Activated CD8-positive, alpha-beta memory T cell treated with anti-CD3 and anti-CD28 coated beads, Interleukin-2, amount 50 U/mL, for 24 hours (primary cell): ENCODE results near the gene ADIPOR1.

ENCODE experiments used
- DNase-seq: peaks from one replicate; pipeline ENCODE4 v3.0.0-alpha.2; 2020; ENCODE audit errors: extremely low read depth

The ADIPOR1 gene

DNA sequence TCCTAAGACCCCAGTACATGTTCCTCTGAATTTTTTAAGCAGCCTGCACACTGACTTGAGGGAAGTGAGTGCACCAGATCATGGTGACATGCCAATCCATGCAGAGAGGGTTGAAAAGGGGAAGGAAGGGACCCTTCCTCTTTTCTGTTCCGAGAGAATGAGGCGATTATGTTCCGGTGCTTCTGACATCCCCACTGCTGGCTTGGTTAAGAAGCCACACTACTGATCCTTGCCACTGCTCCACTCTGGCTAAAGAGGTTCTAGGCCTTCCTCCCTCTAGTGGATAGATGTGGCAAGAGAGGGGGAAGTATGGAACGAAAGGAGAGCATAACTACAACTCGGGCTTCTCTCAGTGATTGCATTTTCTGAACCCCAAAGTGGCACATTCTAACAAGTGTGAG is 10.8 kb upstream of the ADIPOR1 start:
- no peak for DNase-seq

DNA sequence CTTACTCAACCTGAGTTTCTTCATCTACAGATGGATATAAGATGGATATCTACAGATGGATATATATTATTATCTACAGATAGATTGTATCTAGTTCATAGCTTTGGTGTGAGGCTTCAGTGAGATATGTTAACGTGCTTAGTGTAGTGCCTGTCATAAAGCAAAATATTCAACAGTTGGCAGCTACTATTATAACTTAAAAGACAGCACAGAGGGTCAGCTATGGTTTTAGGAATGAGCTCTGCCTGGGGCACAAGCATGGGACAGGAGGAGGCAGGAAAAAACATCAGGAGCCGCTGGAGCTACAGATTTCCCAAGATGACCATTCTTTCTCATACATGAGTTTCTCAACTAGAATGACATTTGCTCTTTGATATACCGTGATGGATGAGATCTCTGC is 10.2 kb upstream of the ADIPOR1 start:
- no peak for DNase-seq

DNA sequence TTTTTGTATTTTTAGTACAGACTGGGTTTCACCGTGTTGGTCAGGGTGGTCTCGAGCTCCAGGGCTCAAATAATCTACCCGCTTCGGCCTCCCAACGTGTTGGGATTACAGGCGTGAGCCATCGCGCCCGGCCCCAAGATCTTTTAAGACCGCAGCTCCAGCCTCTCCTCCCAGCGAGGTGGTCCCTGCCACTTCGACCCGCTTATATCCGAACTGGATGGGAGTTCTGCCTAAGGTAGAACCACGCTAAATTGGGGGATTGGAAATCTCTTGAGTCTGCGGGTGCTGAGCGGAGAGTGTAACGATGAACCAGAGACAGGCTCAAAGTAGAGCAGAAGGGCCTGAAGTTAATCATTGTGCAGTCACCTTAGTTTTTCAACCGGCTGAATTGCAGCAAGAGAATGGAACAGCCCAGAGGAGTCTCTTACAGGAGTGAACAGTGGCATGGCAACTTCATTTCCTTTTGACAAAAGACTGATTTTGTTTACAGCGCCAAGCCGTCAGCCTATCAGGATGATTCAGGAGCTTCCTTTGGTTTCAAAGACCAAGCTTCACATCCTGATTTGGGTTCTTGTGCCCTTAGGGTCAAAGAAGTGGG is 9.7 kb upstream of the ADIPOR1 start:
- DNase-seq: no peak

- DNase-seq: no peak
Measured at GRCh38 chr1:202966006-202966898, 8.1 kb upstream of the ADIPOR1 start.

GRCh38 chr1:202965422-202965821 is 7.3 kb upstream of the ADIPOR1 start:
- DNase-seq: no peak

DNA sequence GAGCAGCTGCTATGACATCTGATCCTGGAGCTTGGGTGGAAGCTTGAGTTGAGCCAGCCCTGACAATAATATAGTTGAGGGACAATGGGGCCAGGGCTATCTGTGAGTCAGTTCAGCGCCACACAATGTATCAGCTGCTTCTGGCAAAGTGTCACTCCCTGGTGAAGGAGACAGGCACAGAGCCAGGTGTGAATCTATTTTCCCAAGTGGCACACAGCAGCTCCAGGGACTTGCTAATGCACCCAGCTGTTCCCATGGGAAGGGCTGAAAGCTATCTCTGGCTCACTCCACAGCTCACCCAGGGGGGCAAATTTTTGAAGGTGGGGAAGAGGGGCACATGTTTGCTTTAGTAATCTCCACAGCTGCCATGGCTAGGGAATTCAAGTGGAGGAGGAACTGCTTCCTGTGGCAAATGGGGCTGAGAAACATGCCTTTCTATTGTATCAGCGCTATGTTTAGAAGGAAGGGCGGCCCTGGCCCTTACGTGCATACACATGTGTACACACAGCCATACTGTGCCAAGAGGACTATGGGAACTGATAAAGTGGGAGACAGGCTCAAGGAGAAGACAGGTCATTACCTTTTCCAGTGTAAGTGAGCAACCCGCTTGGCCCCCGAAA is 6.8 kb upstream of the ADIPOR1 start:
- DNase-seq: no peak

DNA sequence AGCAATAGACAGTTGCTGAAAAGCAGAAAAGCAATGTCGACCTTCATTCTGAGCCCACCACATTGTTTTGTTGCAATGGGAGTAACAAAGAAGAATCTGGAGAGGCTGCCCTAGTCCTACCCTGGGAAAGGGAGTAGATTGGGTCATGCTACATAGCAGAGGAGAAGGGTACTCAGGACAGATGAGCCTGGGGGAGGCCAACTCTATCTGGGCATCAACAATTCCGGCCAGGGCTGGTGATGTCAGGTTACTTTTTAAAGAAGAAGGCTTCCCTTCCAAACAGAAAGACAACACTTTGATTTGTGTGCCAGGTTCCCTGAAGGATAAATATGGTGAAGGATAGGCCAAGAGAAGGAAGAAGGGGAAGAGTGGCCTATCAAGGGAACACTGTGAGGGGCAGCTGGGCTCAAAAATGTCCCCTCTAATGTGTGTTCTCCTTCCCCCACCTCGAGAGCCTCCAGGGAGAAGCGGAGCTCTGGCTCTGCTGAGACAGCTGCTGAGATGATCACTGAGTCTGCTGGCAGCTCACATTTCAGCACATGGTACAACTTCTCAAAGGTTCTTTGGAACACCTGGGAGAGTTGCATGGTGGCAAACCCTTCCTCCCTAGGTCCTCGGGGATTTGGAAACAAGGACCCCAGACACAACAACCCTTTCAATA is 3.2 kb upstream of the ADIPOR1 start:
- no peak for DNase-seq

GRCh38 chr1:202959276-202959620 is 1.1 kb upstream of the ADIPOR1 start:
- DNase-seq: no peak

DNA sequence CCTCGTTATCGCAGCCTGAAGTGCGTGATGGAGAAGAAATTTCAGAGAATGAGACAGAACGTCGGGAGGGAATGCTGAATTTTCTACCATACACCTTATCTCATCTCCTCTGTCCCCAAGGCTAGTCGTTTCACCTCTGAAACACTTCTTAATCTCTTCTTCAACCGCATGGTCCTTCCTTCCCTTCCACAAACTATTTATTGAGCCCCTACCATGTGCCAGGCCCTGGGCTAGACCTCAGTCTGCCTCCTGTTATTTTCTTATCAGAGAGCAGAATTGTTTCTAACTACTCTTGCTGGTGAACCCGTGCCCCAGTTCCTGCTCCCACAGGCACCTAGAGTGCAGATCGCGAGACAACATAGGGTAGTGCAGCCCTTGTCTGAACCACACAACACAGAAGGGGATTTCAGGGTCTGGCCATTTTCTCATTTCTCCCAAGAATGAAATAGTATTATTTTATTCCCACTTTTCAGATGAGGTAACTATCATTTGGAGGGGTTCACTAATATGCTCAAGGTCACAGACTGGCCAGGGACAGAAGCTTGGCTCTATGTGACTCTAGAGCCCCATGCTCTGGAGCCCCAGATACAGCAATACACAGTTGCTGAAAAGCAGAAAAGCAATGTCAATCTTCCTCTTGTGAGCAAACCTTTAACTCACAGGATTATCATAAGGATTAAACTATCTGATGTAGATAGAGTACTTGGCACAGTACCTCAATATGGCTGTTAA is 598 bp upstream of the ADIPOR1 start:
- DNase-seq: no peak

DNA sequence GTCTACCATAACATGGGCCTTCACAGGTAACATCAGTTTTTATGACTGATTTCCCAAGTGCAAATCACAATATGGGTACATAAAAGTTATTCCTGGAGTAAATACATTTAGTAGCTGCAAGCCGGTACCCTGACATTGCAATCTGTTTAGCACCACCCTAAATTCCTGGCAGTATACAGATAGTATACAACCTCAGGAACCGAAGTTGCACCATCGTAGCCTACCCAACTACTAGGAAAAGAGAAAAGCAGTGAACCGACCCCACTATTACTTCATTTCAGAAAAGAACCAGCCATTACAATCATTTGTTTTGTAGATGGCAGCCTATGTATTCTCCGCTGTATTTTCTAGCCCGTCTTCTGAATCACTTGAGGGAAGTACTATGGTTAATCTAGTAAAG is 1.1 kb downstream of the ADIPOR1 start:
- DNase-seq: no peak

- DNase-seq: no peak
Measured at GRCh38 chr1:202954057-202954745, 3.9 kb downstream of the ADIPOR1 start.

DNA sequence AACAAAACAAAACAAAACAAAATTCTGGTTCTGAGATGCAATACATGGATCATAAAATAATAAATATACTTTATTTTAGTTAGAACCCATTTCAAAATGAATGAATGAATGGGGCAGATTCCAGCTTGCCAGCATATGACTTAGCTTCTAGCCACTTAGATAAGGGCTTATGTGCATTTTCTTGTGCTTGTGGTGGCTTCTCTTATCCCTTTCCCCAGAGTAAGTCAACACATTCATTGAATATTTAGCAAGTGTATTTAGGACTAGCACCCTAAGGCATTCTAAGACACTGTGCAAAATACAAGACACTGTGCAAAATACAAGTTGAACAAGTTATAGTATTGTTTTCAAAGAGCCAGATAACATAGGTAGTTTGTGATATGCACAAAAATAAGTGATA is 4.7 kb downstream of the ADIPOR1 start:
- no peak for DNase-seq

DNA sequence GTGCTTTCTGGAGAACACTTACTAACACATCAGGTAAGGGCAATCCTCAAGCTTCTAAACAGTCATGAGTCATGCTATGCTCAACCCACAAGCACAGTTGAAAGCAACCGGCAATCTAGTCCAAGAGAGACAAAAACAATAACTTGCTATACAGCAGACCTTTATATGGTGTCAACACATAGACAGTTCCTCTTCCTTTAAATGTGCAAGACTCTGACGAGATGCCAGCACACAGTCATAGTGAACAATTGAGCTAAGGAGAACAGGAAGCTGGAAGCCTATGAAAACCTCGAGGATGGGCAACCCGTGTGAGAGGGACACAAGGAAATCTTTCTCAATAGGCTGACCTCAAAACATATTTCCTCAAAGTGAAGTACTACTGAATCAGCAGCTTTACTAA is 5.3 kb downstream of the ADIPOR1 start:
- no peak for DNase-seq

DNA sequence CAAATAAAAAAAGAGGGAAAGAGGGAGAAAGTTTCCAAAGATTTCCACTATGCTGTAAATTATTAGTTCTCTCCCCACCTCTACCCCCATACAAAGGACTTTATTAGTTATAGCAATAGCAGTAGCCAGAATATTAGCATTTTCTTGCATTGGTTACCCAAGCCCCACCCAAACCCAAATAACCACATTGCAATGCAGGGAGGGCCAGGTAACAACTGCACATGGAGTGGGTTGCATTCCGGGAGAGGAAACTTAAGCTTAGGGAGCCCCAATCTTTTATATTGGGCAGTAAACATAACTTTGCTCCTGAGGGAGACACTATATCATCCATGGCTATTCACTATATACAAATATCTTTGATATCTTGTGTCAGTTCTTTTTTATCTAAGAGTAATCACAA is 6.0 kb downstream of the ADIPOR1 start:
- no peak for DNase-seq

DNA sequence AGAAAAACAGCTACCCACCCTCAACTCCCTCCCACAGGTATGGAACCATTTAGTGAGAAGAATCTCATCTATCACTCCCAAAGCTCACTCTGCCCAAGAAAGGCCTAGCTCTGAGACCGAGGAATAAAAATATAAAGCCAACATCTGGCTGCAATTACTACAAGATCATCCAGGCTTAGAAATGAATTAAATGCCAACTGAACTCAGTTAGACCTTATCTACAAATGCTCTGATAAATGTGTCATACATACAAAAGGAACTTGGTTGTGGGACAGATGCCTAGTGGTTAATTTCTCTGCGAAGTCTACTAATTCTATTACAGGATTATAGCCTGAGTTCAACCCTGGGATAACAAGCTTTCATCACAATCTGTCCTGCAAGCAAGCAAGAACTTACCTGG is 6.7 kb downstream of the ADIPOR1 start:
- no peak for DNase-seq

- DNase-seq: no peak
Measured at GRCh38 chr1:202945483-202945882, 12.6 kb downstream of the ADIPOR1 start.

- DNase-seq: no peak
Measured at GRCh38 chr1:202944438-202944921, 13.6 kb downstream of the ADIPOR1 start.

- DNase-seq: no peak
Measured at GRCh38 chr1:202942426-202942825, 15.7 kb downstream of the ADIPOR1 start.

DNA sequence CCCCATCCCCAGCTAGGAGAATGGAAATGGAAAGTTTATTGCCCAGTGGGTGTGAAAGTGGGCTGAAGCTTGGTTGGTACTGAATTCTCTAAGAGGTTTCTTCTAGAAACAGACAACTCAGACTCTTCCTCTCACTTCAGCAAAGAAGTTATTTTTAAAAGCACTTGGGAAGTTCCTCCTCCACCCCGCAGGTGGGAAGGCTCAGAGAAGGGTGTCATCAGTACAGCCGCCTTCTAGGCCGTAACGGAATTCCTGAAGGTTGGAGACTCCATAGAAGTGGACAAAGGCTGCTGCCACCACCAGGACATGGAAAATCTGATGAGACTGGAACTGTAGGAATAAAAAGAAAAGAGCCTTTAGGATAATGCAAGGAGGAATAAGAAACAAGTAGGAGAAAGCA is 16.7 kb downstream of the ADIPOR1 start:
- DNase-seq: no peak

DNA sequence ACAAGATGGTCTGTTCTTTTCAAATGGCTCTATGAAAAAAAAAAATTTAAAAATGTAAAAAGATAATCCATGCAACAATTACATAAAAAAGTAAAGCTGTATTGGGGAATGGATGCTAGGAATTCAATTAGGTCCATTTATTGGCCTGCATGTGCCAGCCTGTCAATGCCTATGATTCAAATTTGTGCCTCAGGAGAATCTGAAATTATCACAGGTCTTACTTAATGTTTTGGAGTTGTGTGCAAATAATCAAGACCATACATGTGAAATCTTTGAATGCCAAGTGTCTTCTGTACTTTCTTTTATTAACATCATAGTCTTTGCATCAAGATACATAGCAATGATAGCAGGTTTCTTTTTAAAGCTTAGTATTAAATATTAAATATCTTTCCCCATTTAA is 17.6 kb downstream of the ADIPOR1 start:
- no peak for DNase-seq

DNA sequence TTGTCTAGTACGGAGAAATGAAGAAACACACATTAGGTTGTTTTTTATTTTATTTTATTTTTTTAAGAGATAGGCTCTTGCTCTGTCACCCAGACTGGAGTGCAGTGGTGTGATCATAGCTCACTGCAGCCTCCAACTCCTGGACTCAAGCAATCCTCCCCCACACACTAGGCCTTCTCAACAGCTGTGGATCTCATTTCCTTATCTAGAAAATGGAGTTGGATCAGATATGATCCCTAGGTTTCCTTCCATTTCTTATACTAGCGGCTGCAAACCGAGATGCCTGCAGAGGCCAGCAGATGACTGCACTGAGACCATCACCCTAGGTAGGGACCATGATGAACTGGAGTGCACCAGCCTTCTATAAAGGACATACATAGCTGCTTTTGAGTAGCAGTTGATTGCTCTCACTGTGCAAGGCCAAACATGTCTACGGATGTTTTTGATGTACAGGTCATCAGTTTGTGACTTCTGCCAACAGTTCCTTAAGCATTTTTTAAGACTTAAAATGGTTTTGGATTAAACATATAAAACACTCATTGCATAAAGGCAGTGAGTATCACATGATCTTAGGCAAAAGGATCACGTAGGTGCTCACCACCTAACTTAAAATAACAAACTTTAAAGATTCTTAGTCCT is 19.7 kb downstream of the ADIPOR1 start:
- no peak for DNase-seq
